Measurements from ENCODE around the gene IFNL3.
A peak's percentile ranks its signal among the peaks of the same experiment; 100 is the strongest.

IFNL3 gene

GRCh38 chr19:39212375-39212742, 32.4 kb downstream of the IFNL3 start:
- DNase-seq = peak; percentile 64

GRCh38 chr19:39211731-39212374, 33.0 kb downstream of the IFNL3 start:
- no peak for DNase-seq

DNA sequence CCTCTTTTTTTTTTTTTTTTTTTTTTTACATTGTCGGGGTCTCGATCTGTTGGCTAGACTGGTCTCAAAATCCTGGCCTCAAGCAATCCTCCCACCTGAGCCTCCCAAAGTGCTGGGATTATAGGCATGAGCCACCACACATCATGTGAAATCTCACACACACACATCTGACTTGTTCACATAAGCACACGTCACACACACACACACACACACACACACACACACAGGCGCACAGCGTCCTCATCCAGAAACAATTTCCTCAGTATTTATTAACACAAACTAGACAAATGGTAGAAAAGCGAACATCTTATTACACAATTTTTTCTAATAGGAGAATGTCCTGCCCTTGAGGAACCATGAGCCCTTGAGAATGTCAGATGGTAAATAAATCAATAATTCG, 35.6 kb downstream of the IFNL3 start:
- DNase-seq = no peak

DNA sequence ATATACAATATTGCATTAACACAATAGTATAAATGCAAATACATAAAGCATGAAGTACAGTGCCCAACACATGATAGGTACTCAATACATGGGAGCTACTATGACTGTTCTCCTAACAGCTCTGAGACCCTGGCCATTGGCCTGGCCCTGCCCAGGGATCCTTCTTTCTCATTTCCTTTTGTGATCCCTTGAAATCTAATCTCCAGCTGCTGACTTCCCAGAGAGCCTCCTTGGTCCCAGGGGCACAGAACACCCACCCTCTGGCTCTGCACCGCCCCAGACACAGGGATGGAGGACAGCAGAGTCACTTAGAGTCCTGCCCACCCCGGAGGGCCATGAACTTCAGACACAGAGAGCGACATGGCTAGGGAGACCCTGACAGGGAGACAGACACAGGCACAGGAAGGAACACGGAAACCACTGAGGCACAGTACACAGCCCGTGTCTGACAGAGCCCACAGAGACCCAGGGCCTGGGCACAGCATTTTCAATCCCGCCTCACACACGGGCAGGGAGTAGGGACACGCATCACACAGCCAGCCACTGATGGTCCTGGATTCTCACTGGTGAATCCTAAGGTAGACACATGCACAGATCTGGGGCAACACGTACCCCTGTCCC, 36.5 kb downstream of the IFNL3 start:
- no peak for DNase-seq

DNA sequence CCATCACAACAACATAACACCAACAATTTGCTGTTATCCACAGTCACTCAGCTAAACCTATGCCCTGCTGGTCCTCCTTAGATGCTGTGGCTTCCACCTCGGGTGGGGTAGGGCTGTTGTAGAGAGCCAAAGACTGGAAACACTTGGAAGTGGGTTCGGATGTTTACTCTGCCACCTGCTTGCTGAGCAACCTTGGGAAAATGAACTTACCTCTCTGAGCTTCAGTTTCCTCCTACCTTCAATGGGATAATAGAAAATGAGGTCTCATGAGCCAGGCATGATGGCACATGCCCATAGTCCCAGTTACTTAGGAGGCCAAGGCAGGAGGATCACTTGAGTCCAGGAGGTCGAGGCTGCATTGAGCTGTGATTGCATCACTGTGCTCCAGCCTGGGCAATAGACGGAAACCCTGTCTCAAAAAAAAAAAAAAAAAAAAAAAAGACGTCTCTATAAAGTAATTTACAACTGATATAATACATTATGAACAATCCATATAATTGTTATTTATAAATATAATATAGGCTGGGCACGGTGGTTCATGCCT, 37.4 kb downstream of the IFNL3 start:
- no peak for DNase-seq

- no peak for DNase-seq
Measured at GRCh38 chr19:39206122-39206521, 38.7 kb downstream of the IFNL3 start.

DNA sequence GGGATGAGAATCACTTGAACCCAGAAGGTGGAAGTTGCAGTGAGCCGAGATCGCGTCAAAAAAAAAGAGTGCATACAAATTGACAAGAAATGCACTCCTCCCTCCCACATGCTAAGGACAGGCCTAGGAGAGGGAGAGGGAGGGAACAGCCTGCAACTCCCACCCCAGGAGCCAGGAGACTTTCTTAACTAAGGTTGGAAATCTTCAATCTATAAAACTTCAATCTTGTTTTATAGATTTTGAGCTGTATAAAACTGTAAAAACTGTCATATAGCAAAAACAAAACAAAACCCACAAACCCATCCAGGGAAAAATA, 39.4 kb downstream of the IFNL3 start:
- DNase-seq = no peak

DNA sequence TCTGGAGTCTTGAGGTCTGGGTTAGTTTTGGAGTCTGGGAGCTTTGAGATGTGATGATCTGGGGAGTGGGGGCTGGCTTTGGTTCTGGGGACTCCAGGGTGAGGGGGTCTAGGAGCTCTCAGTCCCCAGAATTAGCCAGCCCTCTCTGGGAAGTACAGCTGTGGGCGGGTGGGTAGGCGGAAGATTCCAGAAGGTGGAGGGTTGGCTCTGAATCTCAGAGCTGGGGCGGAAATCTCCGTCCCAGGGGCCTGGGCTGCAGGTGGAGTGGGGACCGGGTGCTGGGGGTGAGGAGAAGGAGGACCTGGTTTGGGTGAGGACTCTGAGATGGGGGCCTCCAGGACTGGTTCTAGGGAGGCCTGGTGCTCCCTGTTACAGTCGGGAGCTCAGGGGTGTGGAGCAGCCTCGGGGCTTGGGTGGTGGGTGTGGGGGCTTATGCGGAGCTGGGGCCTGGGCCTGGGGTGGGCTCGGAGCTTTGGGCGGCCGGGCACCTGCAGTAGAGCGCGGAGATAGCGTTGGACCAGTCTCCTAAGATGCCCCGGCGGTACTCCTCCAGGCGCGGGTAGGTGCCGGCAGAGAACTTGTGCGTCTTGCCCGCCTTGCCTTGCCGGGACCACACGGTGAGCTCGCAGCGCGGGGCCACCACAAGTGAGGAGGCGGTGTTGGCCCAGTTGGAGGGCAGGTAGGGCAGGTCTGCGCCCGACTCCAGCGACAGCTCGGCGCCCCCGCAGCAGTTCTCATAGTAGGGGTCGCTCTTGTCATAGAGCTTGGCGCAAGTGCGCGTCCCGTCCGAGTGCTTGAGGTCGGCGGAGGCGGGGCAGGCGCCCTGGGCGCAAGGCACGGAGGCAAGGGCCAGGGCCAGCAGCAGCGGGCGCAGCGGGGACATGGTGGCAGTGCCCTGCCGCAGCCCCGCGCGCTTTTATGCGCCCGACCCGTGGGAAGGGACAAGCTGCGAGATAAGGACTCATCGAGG, 41.1 kb downstream of the IFNL3 start, which contains the start of gene SYCN:
Gene SYCN, minus strand, starts transcription at position 892 of the 970 bp plus-strand sequence. Its CDS starts 9 bp downstream, at position 883.
- DNase-seq = no peak

DNA sequence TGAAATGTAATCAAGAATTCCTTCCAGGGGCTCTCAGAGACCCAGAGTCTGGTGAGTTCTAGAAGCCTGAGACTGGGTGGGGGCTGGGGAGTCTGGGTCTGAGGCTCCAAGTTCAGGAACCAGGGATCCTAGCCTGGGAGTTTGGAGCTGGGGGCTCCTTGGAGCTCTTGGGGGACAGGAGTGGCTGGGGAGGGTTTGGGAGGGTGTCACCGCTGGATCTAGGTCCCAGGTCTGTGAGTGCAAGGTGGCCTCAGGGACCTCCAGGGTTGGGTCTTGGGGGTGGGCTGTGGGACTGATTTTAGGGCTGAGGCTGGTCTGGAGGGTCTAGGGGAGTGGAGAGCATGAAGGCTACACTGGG, 41.8 kb downstream of the IFNL3 start:
- DNase-seq = no peak

GRCh38 chr19:39200803-39201115, 44.0 kb downstream of the IFNL3 start:
- DNase-seq = no peak

GRCh38 chr19:39200066-39200802, 44.6 kb downstream of the IFNL3 start:
- DNase-seq = no peak

DNA sequence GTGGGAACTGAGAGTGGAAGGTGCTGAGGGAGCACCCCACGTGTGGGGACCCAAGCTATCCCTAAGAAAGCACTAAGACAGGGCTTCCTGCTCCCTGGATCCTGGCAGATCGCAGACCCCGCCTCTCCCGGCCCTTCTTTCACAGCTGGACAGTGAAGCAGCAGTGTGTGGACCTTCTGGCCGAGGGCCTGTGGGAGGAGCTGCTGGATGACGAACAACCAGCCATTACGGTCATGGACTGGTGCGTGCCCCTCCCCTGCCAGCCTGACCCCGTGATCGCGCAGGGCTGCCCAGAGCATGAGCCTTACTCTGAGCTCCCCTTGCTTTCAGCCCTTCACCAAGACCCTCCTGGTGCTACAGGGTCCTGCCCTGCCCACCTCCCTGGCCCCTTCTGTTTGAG, 45.8 kb downstream of the IFNL3 start:
- DNase-seq = no peak

DNA sequence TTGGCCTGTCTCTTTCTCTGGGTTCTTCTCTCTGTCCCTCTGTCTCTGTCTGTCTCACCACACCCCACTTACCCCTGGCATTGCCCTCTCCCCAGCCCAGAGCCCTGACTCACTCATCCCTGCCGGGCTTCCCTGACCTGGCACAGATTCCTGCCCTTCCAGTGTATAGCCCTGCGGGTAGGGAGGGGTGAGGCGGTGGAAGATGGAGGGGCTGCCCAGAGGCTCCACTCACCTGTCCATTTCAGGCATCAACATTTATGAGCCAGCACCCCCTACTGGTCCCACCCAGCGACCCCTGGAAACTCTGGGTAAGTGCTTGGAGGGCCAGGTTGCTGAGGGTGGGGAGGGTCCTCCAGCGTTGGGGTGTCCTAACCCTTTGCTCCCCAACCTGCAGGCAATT, 47.0 kb downstream of the IFNL3 start:
- DNase-seq = no peak

DNA sequence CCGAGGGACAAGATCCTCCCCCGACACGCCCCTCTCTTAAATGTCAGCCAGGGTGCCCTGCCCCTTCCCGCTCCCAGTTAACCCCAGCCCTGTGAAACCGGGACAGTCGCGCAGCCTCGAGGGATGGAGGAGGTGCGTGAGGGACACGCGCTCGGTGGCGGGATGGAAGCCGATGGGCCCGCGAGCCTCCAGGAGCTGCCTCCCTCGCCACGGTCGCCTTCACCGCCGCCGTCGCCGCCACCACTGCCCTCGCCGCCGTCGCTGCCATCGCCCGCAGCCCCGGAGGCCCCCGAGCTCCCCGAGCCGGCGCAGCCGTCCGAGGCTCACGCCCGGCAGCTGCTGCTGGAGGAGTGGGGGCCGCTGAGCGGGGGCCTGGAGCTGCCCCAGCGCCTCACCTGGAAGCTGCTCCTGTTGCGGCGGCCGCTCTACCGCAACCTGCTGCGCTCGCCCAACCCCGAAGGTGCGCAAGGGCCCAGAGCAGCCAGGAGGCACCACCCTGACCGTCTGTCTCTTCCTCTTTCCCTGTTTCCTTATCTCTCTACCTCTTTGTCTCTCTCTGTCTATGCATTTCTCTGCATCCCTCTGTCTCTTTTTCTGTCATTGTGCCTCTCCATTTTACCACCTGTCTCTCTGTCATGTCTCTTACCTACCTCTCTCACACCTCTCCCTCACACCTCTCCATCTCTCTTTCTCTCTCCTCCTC, 47.8 kb downstream of the IFNL3 start, which contains the start of gene NCCRP1:
Gene NCCRP1, plus strand, starts transcription at position 105 of the 703 bp plus-strand sequence. Its CDS starts 19 bp downstream, at position 124.
- peak; percentile 31 for DNase-seq

GRCh38 chr19:39196320-39196719, 48.5 kb downstream of the IFNL3 start:
- DNase-seq = no peak

DNA sequence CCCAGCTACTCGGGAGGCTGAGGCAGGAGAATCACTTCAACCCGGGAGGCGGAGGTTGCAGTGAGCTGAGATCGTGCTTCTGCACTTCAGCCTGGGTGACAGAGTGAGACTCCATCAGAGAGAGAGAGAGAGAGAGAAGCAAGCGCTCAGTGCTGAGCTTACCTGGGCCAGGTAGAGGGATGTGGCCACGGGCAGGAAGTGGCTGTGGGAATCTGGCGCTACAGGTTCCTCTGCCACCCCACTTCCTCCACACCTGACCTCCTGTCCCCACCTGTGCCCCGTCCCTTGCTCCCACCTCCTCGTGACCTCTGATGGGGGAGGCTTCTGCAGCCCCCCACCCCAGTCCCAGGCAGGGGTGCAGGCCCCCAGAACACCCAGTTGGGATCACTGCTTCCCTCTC, 49.1 kb downstream of the IFNL3 start:
- DNase-seq = no peak

DNA sequence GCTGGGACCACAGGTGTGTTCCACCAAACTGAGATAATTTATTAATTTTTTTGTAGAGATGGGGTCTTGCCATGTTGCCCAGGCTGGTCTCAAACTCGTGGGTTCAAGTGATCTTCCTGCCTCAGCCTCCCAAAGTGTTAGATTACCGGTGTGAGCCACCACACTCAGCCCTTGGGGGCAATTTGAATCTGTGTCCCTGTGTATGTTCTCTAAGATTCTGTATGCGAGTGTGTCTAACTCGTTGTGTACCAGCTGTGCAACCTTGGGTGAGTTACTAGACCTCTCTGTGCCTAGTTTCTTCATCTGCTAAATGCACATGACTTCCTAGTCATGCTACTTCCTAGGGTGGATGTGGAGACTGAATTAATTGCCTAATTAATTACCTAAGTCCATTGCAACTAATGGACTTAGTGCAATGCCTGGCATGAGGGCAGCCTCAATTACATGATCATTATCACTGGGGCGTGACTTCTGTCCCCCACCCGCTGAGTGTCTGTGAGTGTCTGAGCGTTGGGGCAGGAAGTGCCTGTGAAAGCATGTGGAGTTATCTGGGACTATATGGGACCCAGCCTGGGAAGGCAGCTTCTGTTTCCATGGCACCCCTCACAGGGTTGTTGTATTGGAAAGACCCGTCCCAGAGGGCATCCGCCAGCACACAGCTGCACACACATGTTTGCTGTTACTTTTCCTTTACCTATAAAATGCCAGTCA, 49.8 kb downstream of the IFNL3 start:
- no peak for DNase-seq

DNA sequence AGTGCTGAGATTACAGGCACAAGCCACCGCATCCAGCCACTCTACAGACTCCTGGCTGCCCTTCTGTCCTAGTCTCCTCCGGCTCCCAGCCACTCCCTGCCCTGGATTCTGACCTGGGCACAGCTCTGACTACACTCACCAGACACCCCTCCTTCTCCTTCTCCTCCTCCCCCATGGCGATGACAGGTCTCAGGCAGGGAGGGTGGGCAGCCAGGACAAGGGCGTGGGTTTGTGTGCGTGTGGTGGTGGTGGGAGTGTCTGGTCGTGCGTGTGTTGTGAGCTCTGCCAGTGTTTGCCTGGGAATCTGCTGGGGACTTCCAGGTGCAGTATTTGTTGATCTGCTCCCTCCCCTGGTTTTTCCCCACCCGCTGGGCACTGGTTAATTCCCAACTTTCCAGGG, 51.0 kb downstream of the IFNL3 start:
- DNase-seq = no peak
